UCSD-AML1 (cell line): Measurements from ENCODE around the gene TRPV5.

Experiments used
- DNase-seq: peaks from one replicate; lab custom pipeline; 2025; ENCODE audit not compliant: unreplicated experiment; lab: John Stamatoyannopoulos, UW

Gene TRPV5

DNA sequence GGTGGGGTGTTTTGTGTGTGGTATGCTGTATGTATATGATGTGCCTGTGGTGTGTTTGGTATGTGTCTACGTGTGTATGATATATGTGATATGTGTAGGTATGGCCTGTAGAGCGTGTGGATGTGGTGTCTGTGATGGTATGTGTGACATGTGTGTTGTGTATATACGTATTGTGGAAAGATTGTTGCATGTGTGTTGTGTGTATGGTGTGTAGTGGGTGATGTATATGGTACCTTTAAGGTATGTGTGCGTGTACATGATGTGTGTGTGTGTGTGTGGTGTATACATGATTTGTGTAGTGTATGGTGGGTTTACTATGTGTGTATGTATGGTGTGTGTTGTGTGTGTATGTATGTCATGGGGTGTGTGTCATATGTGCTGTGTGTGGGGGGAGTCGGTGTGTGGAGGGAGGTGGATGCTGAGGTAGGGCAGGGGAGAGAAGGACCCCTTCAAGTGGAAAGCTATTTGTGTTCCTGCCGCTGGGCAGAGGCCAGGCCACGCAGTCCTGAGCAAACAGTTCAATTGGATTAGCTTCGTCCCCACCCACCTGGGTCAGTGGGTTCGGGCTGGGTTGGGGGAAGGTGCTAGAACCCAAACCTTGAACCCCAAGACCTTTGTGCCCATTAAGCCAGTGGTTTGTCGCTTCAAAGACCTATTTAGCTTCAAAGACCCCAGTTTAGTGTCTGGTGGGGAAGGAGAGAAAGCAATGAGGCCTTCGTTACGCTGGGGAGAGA lies 46.1 kb downstream of the TRPV5 start:
- no peak for DNase-seq

DNA sequence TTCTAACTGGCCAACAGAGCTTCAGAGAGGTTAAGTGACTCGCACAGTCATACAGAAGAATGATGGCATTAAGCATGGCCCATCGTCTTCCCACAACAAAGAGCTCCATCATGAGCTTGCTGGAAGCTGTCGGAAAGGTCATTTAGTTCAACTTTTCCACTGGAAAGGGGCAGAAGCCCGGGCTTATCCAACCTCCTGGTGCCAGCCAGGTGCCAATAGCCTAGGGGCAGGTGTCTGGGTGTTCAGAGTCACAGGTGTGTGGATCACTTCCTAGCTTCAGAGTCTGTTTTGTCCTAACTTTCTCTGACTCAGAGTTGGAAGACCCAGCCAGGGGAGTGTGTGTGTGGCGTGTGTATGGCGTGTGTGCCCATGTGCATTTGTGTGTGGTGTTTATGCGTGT lies 46.7 kb downstream of the TRPV5 start:
- DNase-seq: no peak

DNA sequence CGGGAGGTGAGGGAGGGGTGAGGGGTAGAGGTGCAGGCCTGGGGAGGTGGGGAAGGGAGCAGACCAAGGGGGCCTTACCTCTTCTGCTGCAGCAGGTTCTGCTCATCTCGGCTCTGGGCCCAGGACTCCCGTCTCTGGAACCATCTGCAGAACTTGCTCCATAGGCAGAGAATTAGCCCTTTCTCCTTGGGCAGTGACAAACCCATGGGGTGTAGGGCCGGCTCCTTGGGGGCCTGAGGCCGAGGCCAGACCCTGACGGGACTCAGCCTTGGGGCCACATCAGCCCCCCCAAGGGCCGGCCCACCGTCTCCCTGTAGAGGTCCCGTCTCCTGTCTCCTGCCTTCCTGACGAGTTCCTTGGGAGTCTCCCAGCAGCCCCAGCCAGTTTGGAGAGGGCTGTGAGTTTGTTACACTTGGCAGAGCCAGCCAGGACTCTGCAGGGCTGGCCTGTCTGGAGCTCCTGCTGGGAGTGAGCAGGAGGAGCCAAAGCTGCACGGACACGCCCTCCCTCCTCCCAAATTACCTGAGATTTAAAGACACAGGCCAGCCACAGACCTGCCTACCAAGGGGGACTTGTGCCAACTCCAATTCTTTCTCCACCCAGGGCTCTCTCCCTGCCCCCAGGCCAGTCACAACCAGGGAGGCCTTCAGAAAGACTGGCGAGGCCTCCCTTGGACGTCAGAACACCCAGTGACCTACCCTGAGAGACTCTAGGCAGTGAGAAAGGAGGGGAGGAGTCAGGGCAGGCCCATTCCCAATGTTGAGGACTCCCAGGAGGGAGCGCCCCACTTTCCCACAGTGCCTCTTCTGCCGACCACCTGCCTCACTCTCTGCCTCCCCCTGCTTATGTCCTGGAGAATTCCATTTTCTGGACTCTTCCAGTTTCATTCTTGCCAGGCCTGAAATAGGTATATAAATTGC lies 48.0 kb downstream of the TRPV5 start, which contains the start of gene TRPV6:
TSS of gene TRPV6 (minus strand) at position 435 of the 920 bp plus-strand sequence.
- no peak for DNase-seq

DNA sequence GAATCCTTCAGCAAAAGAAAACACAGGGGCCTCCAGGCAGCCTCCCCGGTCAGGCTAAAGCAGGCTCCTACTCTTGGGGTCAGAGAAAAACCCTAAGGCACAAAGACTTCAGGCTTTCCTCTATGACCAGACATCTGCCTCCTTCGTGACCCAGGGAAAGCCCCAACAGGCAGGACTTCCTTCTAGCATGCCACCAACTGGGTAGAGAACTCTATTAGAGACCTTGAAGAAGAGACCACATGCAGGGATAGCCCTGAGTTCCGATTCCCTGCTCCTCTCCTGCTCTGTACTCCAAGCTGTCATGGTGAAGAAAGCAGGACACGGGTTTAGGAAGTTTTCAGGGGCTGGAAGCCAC lies 49.3 kb downstream of the TRPV5 start:
- DNase-seq: no peak

DNA sequence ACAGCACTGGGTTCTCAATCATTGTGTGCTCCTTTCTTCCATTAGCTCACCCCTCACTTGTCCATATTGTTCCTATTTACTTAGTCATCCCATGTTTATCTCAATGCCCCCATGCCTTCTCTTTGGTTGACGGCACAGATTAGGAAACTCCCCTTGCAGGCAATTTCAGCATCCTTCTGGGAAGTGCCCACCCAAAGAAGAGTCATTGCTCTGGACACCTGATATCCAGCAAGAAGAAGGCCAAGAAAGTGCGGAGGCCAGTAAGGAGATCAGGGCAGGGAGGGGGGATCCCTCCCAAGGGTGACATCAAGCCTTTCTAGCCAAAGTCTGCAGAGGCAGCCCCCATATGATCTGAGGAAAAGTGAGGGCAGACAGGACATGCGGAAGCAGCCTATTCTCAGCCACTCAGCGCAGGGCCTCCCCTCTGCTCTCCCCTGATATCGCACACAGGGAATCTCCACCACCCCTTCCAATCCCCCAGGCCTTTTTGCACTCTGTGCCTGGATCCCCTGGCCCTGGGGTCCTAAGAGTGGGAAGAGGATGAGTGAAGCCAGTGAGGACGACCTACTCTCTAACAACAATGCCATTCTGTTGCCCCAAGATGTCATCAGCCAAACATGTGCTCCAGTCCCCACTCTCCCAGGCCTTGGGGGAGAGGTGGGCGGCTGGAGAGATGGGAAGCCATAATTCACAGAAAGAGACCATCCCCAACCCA lies 49.8 kb downstream of the TRPV5 start:
- no peak for DNase-seq

DNA sequence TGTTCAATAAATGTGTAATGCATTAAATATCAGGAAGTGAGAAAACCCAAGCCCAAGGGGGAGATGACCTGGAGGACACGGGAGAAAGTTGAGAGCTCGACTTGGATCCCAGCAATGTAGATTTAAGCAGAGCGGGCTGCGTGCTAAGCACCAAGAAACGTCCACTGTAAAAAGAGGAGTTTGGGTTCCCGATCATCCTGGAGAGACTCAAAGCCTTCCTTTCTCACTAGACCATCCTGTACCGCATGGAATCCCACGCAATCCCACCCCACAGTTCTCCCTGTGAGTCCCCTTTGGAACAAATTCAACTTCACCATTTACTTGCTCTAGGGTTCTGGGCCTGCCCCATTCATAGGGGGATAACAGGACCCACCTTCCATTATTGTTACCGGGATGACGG lies 50.4 kb downstream of the TRPV5 start:
- no peak for DNase-seq

DNA sequence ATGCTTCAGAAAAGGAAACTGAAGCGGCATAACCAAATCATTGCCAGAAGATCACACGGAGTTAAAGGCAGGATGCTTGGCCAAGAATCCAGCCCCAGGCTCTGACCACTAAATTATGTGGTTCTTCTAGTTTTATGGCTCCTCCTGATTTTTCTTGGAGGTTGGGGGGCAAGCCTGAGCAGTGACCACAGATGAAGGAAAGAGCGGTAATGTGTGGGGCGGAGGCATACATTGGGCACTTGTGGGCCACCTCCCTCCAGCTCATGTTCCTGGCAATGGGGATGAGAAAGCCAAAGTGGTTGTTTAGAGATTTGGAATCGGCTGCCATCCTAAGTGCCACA lies 51.2 kb downstream of the TRPV5 start:
- DNase-seq: no peak

DNA sequence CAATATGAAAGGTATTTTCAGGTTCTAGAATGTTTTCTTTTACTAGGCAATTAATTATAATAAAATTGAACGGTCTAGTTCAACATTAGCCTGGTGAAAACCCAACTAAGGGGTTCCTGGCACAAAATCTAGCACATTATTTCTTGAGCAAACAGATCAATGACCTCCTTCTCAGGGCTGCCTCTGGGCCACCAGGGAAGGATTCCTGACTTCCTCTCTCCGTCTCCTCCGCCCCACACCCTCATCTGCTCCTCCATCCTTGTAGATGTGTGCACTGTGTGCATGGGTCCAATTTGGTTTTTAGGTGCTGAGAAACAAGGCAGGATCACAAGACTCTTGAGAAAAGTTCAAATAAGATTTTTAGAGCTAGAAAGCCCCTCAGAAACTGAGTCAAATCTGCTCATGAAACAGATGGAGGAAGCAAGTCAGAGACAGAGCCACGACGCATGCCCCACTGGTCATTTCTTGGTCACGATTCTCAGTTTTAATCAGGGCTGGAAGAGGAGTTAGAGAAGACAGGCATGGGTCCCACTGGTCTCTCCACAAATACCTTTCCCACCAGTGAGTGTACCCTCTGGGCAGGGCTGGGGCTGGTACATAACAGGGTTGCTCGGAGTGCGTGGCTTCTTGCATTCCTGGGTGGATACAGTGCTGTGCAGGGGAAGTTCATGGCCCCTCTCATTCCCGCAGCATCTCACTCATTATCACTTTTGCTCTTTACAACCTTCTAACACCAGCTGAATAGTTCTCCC lies 51.8 kb downstream of the TRPV5 start:
- DNase-seq: no peak

DNA sequence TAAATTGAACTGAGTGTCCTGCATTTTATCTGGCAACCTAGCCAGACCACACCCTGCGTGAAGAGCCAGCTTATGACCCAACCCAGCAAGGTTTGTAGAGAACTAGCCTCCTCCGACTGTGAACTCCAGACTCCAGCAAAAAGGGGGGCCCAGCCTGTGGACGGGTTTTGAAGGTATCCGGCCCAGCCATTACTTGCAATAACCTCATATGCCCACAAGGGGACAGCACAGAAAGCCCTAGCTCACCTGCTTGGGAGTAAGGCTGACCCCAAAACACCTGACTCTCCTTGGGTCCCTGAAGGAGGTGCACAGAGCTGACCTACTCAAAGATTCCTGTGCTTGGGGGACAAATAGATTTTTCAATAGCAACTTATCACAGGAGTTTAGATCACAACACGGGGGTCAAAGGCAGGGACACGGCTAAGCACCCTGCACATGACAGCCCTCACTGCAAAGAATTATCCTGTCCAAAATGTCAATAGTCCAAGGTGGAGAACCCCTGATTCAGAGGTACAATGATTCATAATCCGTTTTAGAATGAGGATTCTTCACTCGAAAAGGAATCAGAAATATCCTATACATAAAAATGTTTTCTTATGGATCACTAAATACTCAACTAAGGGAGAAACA lies 52.6 kb downstream of the TRPV5 start:
- no peak for DNase-seq

DNA sequence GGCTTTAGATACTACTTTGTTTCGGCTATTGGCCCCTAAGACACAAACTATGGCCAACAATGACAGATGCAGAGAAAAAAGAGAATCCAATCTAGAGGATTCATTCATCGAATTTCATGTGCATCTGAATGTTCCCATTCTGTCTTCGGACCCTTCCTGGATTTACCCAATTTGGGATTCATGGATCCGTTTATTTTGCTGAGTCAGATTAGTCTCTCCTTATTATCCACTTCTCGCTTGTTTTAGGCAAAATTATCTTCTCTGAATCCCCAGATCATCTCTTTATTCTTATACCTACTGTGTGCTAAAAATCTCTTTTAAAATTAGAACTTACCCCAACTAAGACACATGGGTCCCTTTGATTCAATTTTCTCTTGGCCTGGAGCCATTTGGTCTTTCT lies 54.5 kb downstream of the TRPV5 start:
- DNase-seq: no peak

DNA sequence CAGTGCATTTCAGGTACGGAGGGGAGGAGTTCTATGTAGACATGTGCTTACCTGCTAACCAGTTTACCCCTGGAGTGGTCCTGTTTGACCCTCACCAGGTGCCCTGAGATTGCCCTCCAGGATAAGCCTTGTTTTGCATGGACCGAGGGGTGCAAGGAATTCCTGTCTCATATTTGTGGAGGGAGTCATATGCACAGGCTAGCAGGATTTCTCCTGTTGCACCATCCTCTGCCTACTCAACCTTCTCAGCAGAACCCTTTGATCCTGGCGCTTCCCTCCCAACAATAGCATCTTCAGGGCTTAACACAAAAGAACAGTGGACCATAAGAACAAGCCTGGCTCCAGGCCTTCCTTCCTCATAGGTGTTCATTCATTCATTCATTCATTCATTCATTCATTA lies 55.2 kb downstream of the TRPV5 start:
- DNase-seq: no peak

DNA sequence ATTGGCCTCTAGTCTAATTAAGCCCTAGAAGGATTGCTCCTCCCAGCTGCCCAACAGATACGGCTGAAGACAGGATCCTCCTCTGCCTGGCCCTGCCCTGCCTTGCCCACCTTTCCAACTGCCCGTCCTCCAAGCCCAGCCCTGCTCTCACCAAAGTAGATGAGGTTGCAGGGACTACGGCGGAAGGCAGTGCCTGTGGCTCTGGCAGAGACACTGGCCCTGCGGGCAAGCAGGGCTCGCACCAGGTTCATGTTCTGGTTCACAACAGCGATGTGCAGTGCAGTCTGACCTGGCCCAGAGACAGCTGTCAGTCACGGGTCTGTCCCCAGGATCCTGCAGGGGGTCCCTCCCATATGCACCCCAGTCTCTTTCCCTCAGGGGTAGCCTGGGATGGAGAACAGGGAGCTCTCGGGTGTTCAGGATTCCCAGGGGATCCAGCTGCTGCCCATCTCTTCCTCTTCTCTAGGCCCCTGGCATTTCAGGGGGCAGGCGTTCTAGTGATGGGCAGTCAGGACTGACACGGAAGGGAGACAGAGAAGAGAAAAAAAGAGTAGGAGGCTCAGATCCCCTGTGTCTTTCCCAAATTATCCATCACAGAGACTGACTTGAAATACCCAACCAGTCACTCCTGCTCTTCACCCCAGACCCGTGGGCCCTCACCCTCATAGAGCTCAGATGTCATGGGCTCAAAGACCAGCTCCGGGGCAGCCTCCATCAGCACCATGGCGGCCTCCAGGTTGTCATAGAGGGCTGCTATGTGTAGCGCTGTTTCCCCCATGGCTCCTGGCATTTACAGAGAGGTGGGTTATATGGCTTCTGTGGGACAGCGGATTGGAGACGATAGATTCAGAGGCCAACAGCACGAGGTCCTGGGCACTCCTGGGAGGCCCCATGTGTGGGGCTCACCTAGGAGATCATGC lies 56.3 kb downstream of the TRPV5 start:
- no peak for DNase-seq

DNA sequence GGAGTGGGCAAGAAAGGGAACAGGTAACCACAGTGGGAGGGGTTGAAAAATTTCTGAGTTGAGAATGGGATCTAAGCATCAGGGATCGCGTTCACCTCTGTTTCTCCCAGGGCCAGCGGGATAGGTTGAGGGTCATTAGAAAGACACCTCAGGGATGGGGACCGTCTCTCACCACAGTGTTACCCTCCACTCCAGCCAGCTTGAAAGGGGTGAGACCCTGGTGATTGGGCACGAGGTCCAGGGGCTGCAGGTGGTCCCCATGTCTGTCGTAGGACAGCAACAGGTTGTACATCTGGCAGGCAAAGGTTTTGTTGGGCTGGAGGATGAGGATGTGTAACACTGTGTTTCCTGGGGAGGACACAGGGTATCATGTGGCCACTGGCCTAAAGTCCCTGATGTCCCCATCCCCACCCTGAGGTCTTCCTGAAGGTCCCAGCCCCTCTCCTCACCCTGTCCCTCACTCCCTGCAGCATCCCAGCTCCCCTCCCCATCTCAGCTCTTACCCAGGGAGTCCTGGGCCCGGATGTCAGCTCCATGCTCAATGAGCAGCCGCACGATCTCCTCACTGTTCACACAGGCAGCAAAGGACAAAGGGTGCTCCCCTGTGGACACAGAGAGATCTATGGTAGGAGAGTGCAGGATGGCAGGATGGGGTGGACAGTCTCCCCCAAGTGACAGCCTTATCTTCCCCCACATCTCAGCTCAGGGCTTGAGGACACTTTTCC lies 57.1 kb downstream of the TRPV5 start:
- DNase-seq: no peak

DNA sequence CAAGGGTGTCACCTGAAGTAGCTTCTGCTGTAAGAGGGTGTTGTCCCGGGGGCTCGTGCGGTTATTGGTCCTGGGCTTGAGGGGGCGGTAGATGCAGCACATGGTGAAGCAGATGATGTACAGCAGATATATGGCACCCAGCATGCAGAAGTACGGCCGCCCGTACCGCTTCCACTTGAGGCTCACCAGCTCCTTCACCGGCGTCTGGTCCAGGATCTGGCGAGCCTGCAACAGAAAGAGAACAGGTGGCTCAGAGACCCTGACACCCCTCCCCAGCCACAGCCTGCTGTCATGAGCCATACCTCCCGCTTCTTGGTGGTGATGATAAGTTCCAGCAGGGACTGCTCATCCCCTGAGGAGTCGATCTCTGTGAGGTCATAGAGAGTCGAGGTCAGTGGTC lies 58.1 kb downstream of the TRPV5 start:
- no peak for DNase-seq

DNA sequence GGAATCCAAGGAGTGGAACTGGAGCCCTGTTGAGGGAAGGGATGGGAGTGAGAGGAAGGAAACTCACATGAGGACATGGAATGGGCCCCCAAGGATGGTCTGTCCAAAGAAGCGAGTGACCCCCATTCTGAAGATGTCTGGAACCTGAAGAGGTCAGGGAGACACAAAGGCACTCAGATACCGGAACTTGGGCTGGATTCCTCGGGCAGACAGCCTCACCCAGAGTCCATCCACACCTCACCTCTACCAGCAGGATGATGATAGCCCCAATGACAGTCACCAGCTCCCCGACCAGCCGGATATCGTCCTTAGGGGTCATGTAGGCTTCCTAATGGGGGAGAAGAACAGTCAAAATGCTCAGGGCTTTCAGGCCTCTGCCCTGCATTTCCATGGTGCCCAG lies 58.7 kb downstream of the TRPV5 start:
- no peak for DNase-seq

DNA sequence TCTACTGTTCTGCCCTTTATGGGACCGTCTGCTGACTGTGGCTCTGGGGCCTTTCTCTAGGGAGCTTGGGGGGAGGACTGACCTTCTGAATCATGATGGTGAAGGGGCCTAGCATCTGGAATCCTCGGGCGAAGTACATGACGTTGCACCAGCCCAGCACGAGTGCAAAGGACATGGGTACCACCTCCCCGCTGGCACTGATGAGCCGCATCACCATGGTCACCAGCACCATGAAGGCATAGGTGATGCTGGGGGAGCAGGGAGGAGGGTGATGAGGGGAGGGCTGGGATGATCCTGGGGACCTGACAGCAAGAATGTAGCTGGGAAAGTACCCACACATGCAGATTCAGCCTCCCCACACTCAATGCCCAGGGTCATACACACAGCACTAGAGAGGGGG lies 59.1 kb downstream of the TRPV5 start:
- no peak for DNase-seq

DNA sequence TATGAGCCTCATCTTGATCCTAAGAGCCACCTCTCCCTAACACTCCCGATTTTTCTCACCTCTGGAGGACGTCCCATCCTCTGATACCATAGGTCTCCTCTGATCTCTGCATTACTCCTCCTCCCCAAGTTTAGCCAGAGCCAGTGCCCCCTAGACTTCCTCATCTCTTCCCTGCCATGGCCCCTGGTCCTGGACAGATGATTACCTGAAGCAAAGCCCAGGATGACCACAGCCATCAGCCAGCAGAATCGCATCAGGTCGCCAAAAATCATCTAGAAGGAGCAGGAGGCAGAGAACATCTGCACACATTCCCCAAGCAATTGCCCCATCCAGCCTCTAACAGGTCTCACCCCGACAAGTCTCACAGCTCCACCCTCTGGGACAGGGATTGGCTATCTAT lies 59.7 kb downstream of the TRPV5 start:
- no peak for DNase-seq

DNA sequence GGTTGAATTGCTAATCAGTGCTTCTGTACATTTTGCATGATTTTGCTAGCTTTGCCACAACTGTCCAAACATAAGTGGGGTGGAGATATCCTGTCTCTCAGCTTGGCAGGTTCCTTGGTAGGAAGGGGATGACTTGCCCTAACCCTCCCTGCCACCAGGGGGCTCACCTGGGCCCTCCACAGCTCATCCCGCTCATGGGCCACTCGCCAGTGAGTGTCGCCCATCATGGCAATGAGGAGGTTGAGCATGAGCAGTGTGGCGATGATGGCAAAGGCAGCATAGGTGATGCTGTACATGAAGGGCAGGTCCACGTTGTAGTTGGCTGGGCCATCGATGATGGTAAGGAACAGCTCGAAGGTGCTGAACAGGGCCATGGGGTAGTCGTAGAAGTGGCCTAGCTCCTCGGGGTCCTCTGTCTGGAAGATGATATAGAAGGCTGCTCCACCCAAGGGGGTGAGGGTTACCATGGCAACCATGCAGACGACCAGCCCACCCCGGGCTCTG lies 60.2 kb downstream of the TRPV5 start:
- no peak for DNase-seq
